HG03095 (cell line): ENCODE data around the gene COG6.

Experiments used
- ATAC-seq: cut with Tn5 transposase; IDR thresholded peaks from one replicate; pipeline ENCODE4 v1.9.1; 2021; ENCODE audit warnings: moderate library complexity; ENCODE audit not compliant: unreplicated experiment

COG6 gene

GRCh38 chr13:39655569-39656324 lies at the start of gene COG6:
COG6 (plus strand) TSS chr13:39655662; CDS start chr13:39655727, 65 bp downstream.
- ATAC-seq: peak; percentile 93

GRCh38 chr13:39605677-39606320 lies 49.7 kb upstream of the COG6 start:
- ATAC-seq: no peak

GRCh38 chr13:39607876-39608275 lies 47.6 kb upstream of the COG6 start:
- no peak for ATAC-seq

GRCh38 chr13:39612023-39612637 lies 43.3 kb upstream of the COG6 start:
- no peak for ATAC-seq

- ATAC-seq: peak; percentile 63
Observed at GRCh38 chr13:39616087-39616694, 39.3 kb upstream of the COG6 start.

- no peak for ATAC-seq
Observed at GRCh38 chr13:39618561-39618960, 36.9 kb upstream of the COG6 start.

- ATAC-seq: no peak
Observed at GRCh38 chr13:39623466-39623865, 32.0 kb upstream of the COG6 start.

- no peak for ATAC-seq
Observed at GRCh38 chr13:39631307-39631706, 24.2 kb upstream of the COG6 start.

- no peak for ATAC-seq
Observed at GRCh38 chr13:39632994-39633393, 22.5 kb upstream of the COG6 start.

GRCh38 chr13:39635564-39635963 lies 19.9 kb upstream of the COG6 start:
- no peak for ATAC-seq

GRCh38 chr13:39637890-39638289 lies 17.6 kb upstream of the COG6 start:
- ATAC-seq: no peak

- ATAC-seq: no peak
Observed at GRCh38 chr13:39641645-39642044, 13.8 kb upstream of the COG6 start.

GRCh38 chr13:39646122-39646521 lies 9.3 kb upstream of the COG6 start:
- ATAC-seq: no peak

GRCh38 chr13:39655041-39655568 lies 357 bp upstream of the COG6 start:
- no peak for ATAC-seq

GRCh38 chr13:39656325-39656677 lies 839 bp downstream of the COG6 start:
- no peak for ATAC-seq

GRCh38 chr13:39663508-39663907 lies 8.0 kb downstream of the COG6 start:
- no peak for ATAC-seq

- ATAC-seq: no peak
Observed at GRCh38 chr13:39663958-39664357, 8.5 kb downstream of the COG6 start.

- ATAC-seq: no peak
Observed at GRCh38 chr13:39665763-39666162, 10.3 kb downstream of the COG6 start.

- no peak for ATAC-seq
Observed at GRCh38 chr13:39670445-39670844, 15.0 kb downstream of the COG6 start.

GRCh38 chr13:39672378-39673132 lies 17.1 kb downstream of the COG6 start:
- ATAC-seq: no peak

- no peak for ATAC-seq
Observed at GRCh38 chr13:39675904-39676303, 20.4 kb downstream of the COG6 start.
